H1 (cell line): ENCODE results near the gene CYBA. TPM values are rescaled to one million over a fixed set of nuclear protein-coding genes. Genes with fewer than 3 reads are reported as not detected.

ENCODE experiments used
- CTCF ChIA-PET: fragments of 300-600 bp; sonication (Branson Sonifier 250); formaldehyde crosslinking; loops from one replicate; lab custom pipeline; 2021; ENCODE audit not compliant: partially characterized antibody; lab: Charles Lee
- POLR2A ChIA-PET: fragments of 300-600 bp; sonication (Branson Sonifier 250); formaldehyde crosslinking; loops from one replicate; lab custom pipeline; 2021; ENCODE audit warnings: inconsistent platforms; ENCODE audit not compliant: partially characterized antibody; lab: Charles Lee
- DNase-seq, 2 experiments: peaks; one replicate each; pipeline versions ENCODE4 v3.0.0 to v3.0.0-alpha.2; 2010 to 2022; ENCODE audit warnings: low spot score in 2 of 2, low read depth in 1 of 2, mixed read lengths in 1 of 2
- FAIRE-seq: peaks from 2 replicates; lab custom pipeline; 2011; peaks lifted over from hg19 to GRCh38; lab: Jason Lieb, UNC
- H2AFZ ChIP-seq: 2 replicates; pipeline ENCODE4 v1.8.1; 2012; ENCODE audit warnings: low read length, inconsistent platforms
- H2AK5ac ChIP-seq: 2 replicates; pipeline ENCODE4 v1.6.1; 2013; ENCODE audit warnings: low read depth, low read length
- H2BK120ac ChIP-seq: replicated peaks from 2 replicates; pipeline ENCODE3; 2013; ENCODE audit warnings: low read depth, low read length, inconsistent platforms
- H2BK12ac ChIP-seq: 2 replicates; pipeline ENCODE4 v1.6.1; 2013; ENCODE audit warnings: low read depth, low read length
- H2BK15ac ChIP-seq: 2 replicates; pipeline ENCODE4 v1.6.1; 2013; ENCODE audit warnings: low read length
- H2BK20ac ChIP-seq: 2 replicates; pipeline ENCODE4 v1.6.1; 2013; ENCODE audit warnings: low read length
- H2BK5ac ChIP-seq: 2 replicates; pipeline ENCODE4 v1.6.1; 2013; ENCODE audit warnings: low read depth, low read length
- H3K14ac ChIP-seq: 2 replicates; pipeline ENCODE4 v1.6.1; 2013; ENCODE audit warnings: inconsistent platforms; ENCODE audit not compliant: insufficient read length
- H3K18ac ChIP-seq: 2 replicates; pipeline ENCODE4 v1.6.1; 2013; ENCODE audit warnings: low read length; ENCODE audit errors: extremely low read depth
- H3K23ac ChIP-seq: 2 replicates; pipeline ENCODE4 v1.6.1; 2013; ENCODE audit warnings: inconsistent platforms; ENCODE audit not compliant: insufficient read length
- H3K23me2 ChIP-seq: 2 replicates; pipeline ENCODE4 v1.6.1; 2013; ENCODE audit warnings: low read depth, low read length
- H3K27ac ChIP-seq: 2 replicates; pipeline ENCODE4 v1.6.1; 2011; ENCODE audit warnings: low read depth, low read length, inconsistent platforms
- H3K27me3 ChIP-seq, 4 experiments: replicated peaks in 1 of 4; 1 replicate in 1 of 4; 2 replicates in 3 of 4; pipeline versions ENCODE4 v1.6.1 to v1.8.1; 2011 to 2013; ENCODE audit warnings: low read length in 3 of 4, mild to moderate bottlenecking in 3 of 4, inconsistent platforms in 2 of 4, mixed read lengths in 2 of 4, moderate library complexity in 1 of 4; ENCODE audit not compliant: control insufficient read depth in 3 of 4, insufficient read depth in 3 of 4; ENCODE audit errors: extremely low read depth in 1 of 4
- H3K36me3 ChIP-seq, 4 experiments: 2 replicates each; pipeline versions ENCODE4 v1.6.1 to v1.8.1; 2011 to 2013; ENCODE audit warnings: mild to moderate bottlenecking in 4 of 4, low read length in 3 of 4, moderate library complexity in 2 of 4, control low read depth in 1 of 4, inconsistent platforms in 1 of 4; ENCODE audit not compliant: insufficient read depth in 4 of 4, control insufficient read depth in 2 of 4
- H3K4ac ChIP-seq: replicated peaks from 2 replicates; pipeline ENCODE3; 2013; ENCODE audit warnings: low read length, low read depth, mixed read lengths, inconsistent platforms; ENCODE audit not compliant: insufficient read length
- H3K4me1 ChIP-seq, 4 experiments: replicated peaks in 1 of 4; 1 replicate in 1 of 4; 2 replicates in 3 of 4; pipeline versions ENCODE4 v1.6.1 to v1.8.1; 2011 to 2013; ENCODE audit warnings: low read length in 3 of 4, inconsistent platforms in 2 of 4, mixed read lengths in 1 of 4; ENCODE audit not compliant: insufficient read depth in 4 of 4, control insufficient read depth in 3 of 4
- H3K4me2 ChIP-seq, 2 experiments: 2 replicates each; pipeline versions ENCODE4 v1.6.1 to v1.8.1; 2011 to 2013; ENCODE audit warnings: low read depth in 2 of 2, low read length in 2 of 2, control low read depth in 1 of 2, inconsistent platforms in 1 of 2, mild to moderate bottlenecking in 1 of 2; ENCODE audit not compliant: insufficient read depth in 1 of 2
- H3K4me3 ChIP-seq, 4 experiments: fragments of 200-600, 300-600 bp in 1 of 4; sonication (generic), shearing (Covaris generic), sonication (Bioruptor Twin) in 1 of 4; 2 replicates each; pipeline versions ENCODE4 v1.5.1 to v1.8.1; 2011 to 2016; ENCODE audit warnings: low read length in 4 of 4, low read depth in 3 of 4, control low read depth in 2 of 4, inconsistent platforms in 2 of 4, mild to moderate bottlenecking in 2 of 4, mixed read lengths in 1 of 4, moderate library complexity in 1 of 4; ENCODE audit not compliant: insufficient read depth in 2 of 4; ENCODE audit errors: extremely low read depth in 1 of 4
- H3K56ac ChIP-seq: replicated peaks from 2 replicates; pipeline ENCODE3; 2013; ENCODE audit warnings: low read depth, mild to moderate bottlenecking, mixed read lengths, low read length, inconsistent platforms; ENCODE audit not compliant: insufficient read length
- H3K79me1 ChIP-seq: 2 replicates; pipeline ENCODE4 v1.6.1; 2013; ENCODE audit warnings: low read depth, low read length, control low read depth
- H3K79me2 ChIP-seq, 2 experiments: 2 replicates each; pipeline versions ENCODE4 v1.6.1 to v1.8.1; 2012 to 2013; ENCODE audit warnings: low read length in 2 of 2, mild to moderate bottlenecking in 2 of 2, inconsistent platforms in 1 of 2; ENCODE audit not compliant: insufficient read depth in 2 of 2, control insufficient read depth in 1 of 2
- H3K9ac ChIP-seq, 4 experiments: replicated peaks in 1 of 4; 1 replicate in 1 of 4; 2 replicates in 3 of 4; pipeline versions ENCODE4 v1.6.1 to v1.8.1; 2011 to 2013; ENCODE audit warnings: low read depth in 3 of 4, low read length in 3 of 4, control low read depth in 2 of 4, mild to moderate bottlenecking in 2 of 4, moderate library complexity in 2 of 4, inconsistent platforms in 1 of 4; ENCODE audit errors: extremely low read depth in 1 of 4
- H3K9me3 ChIP-seq, 2 experiments: 2 replicates each; pipeline versions ENCODE4 v1.6.1 to v1.8.1; 2012 to 2013; ENCODE audit warnings: mild to moderate bottlenecking in 2 of 2, moderate library complexity in 2 of 2, control low read depth in 1 of 2, inconsistent platforms in 1 of 2, low read depth in 1 of 2, low read length in 1 of 2, mixed read lengths in 1 of 2; ENCODE audit not compliant: insufficient read depth in 2 of 2
- H4K20me1 ChIP-seq, 2 experiments: replicated peaks in 1 of 2; 2 replicates each; pipeline versions ENCODE3 to v1.8.1; 2011 to 2013; ENCODE audit warnings: inconsistent platforms in 2 of 2, low read length in 2 of 2, mild to moderate bottlenecking in 1 of 2; ENCODE audit not compliant: insufficient read depth in 2 of 2, control insufficient read depth in 1 of 2
- H4K5ac ChIP-seq: 2 replicates; pipeline ENCODE4 v1.6.1; 2013; ENCODE audit warnings: low read length, low read depth, mixed read lengths, inconsistent platforms; ENCODE audit not compliant: insufficient read length
- H4K8ac ChIP-seq: 2 replicates; pipeline ENCODE4 v1.8.0; 2013; ENCODE audit warnings: mild to moderate bottlenecking, moderate library complexity, low read length, inconsistent platforms; ENCODE audit not compliant: insufficient read depth; ENCODE audit errors: extremely low read depth
- H4K91ac ChIP-seq: replicated peaks from 2 replicates; pipeline ENCODE3; 2013; ENCODE audit warnings: low read length, mixed read lengths, inconsistent platforms; ENCODE audit not compliant: insufficient read length
- EP300 ChIP-seq, 2 experiments: IDR thresholded peaks; 1 replicate in 1 of 2; 2 replicates in 1 of 2; pipeline ENCODE4 v1.6.1; 2011 to 2012; ENCODE audit warnings: low read depth in 2 of 2, low read length in 2 of 2, mild to moderate bottlenecking in 2 of 2, borderline replicate concordance in 1 of 2, inconsistent platforms in 1 of 2, moderate library complexity in 1 of 2
- GTF2F1 ChIP-seq: IDR thresholded peaks from 2 replicates; pipeline ENCODE4 v1.6.1; 2012; ENCODE audit warnings: low read depth, low read length, improper control_type of control experiment, borderline replicate concordance
- SIN3A ChIP-seq, 2 experiments: IDR thresholded peaks in 1 of 2; conservative IDR thresholded peaks in 1 of 2; 2 replicates each; pipeline ENCODE4 v1.6.1; 2011 to 2012; ENCODE audit warnings: low read length in 2 of 2, improper control_type of control experiment in 1 of 2, low read depth in 1 of 2, mild to moderate bottlenecking in 1 of 2
- SIRT6 ChIP-seq: IDR thresholded peaks from one replicate; pipeline ENCODE4 v1.7.1; 2012; ENCODE audit warnings: low read length, inconsistent platforms
- SRF ChIP-seq: IDR thresholded peaks from 2 replicates; pipeline ENCODE4 v1.6.1; 2011; ENCODE audit warnings: mild to moderate bottlenecking, low read depth, low read length, moderate library complexity
- TBP ChIP-seq: IDR thresholded peaks from 2 replicates; pipeline ENCODE4 v1.6.1; 2011; ENCODE audit warnings: low read depth, low read length, improper control_type of control experiment
- USF2 ChIP-seq: IDR thresholded peaks from 2 replicates; pipeline ENCODE4 v1.6.1; 2011; ENCODE audit warnings: low read length, improper control_type of control experiment
- WGBS, 2 experiments: shearing (Covaris generic) in 1 of 2; methylation state at CpG; one replicate each; pipeline versions ENCODE4 v1.1.6 to v1.1.7; 2013 to 2015; ENCODE audit warnings: low lambda C conversion rate in 2 of 2, mixed read lengths in 2 of 2, inconsistent platforms in 1 of 2, low coverage in 1 of 2, missing lambda C conversion rate in 1 of 2; ENCODE audit not compliant: insufficient replicate concordance in 2 of 2, insufficient coverage in 1 of 2, insufficient read length in 1 of 2; ENCODE audit errors: extremely low coverage in 1 of 2, missing lambda C conversion rate in 1 of 2; 5-methylcytosine and 5-hydroxymethylcytosine counted together
- polyA plus RNA-seq, 7 experiments: library from polyadenylated mRNA; depleted of rRNA in 3 of 7; stranded (reverse) in 5 of 7; unstranded in 2 of 7; fragments of >200 nt in 5 of 7; fragments of 200-250 nt in 2 of 7; gene quantifications; 1 replicate in 5 of 7; 2 replicates in 1 of 7; 4 replicates in 1 of 7; pipeline versions ENCODE4 v1.2.1 to v1.2.3, GENCODE V29; 2011 to 2013; ENCODE audit warnings: missing spikeins in 2 of 7, mixed read lengths in 2 of 7
- total RNA-seq: library from RNA; stranded (reverse); fragmentation: NEBNext Ultra II Directional; extraction: Animal tissue kit (Norgen Biotek cat#: 25700); gene quantifications from 2 replicates; pipeline ENCODE4 v1.2.1, GENCODE V29; 2021

The CYBA gene
- total and polyA plus RNA-seq, 2 of the 8 experiments (the other 6 are each of a cell fraction or from before 2014, with no cell fraction given), result 136 to 254 TPM

DNA sequence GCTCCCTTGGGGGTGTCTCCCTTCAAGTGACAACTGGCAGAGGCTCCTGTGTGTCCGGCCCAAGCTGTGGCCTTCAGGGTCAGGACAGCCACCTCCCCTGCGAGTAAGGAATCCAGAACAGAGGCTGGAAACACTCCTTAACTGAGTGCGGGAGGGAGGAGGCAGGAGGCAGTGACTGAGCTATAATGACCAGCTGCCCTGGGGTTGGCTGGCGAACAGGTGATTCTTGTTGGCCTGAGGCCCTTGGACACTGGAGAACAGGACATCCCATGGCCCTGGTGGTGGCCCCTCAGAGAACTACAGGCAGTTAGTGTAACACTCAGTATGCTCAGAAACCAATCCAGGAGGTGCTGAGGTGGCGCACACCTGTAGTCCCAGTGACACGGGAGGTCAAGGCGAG lies 44.9 kb upstream of the CYBA start:
- no peak overlapping the region for H4K5ac ChIP-seq
- H3K79me1 ChIP-seq, result 0 out of 2 replicates have a peak, but pooled peaks cover 2% of the 10 kb centered on the region
- POLR2A ChIA-PET, result no interaction called here
- H3K23me2 ChIP-seq, result no peaks in the 10 kb centered on the region
- no peak overlapping the region for H4K91ac ChIP-seq
- H3K4me1 ChIP-seq, result no peaks in the 10 kb centered on the region
- H3K56ac ChIP-seq, result no peak overlapping the region
- no peak overlapping the region for H2BK15ac ChIP-seq
- TF ChIP-seq EP300 (IDR thresholded peaks at IDR 0.05; ENCODE audit: borderline replicate concordance in 1 of 2, low read depth in 2 of 2, low read length in 2 of 2) (no peak), SRF (no peak), USF2 (no peak), GTF2F1 (no peak), TBP (no peak), SIN3A (conservative IDR thresholded peaks at IDR 0.05 in 1 of 2, IDR thresholded peaks at IDR 0.05 in 1 of 2; ENCODE audit: low read depth in 1 of 2, low read length in 2 of 2) (no peak), SIRT6 (no peak)
- no peaks in the 10 kb centered on the region for H3K9me3 ChIP-seq
- no peak overlapping the region for H3K4ac ChIP-seq
- H2AK5ac ChIP-seq, result no peak overlapping the region
- H3K79me2 ChIP-seq, result no peaks in the 10 kb centered on the region
- H2BK20ac ChIP-seq, result no peak overlapping the region
- no peaks in the 10 kb centered on the region for H3K27me3 ChIP-seq
- DNase-seq, result no peak
- H3K14ac ChIP-seq, result no peak overlapping the region
- H2BK12ac ChIP-seq, result no peak overlapping the region
- no peak overlapping the region for H3K18ac ChIP-seq
- H4K20me1 ChIP-seq, result peaks cover 0 to 3% of the 10 kb centered on the region in 2 experiments
- H3K23ac ChIP-seq, result no peak overlapping the region
- H3K4me2 ChIP-seq, result no peak overlapping the region
- WGBS, 2 experiments, result 93% methylated on average over 7 of the region's 7 CpGs; no CpG with 5 or more reads in 1 of the 2 experiments
- H2AFZ ChIP-seq, result no peak overlapping the region
- CTCF ChIA-PET, result interaction anchor here (0.6 to 6.5 kb wide), 6 partner anchors 9 to 130 kb away, joined by 3 to 37 read pairs (median 5); no protein-coding TSS in a partner anchor
- no peak overlapping the region for H2BK5ac ChIP-seq
- no peak overlapping the region for H3K27ac ChIP-seq
- no peak for FAIRE-seq
- no peak overlapping the region for H2BK120ac ChIP-seq
- H3K36me3 ChIP-seq, result peaks cover 0 to 15% (median 4%) of the 10 kb centered on the region in 4 experiments; a peak in 4 of 8 replicates
- H3K4me3 ChIP-seq, result no peak overlapping the region
- H4K8ac ChIP-seq, result no peak overlapping the region
- H3K9ac ChIP-seq, result no peak overlapping the region
